Omental fat pad (tissue), 4 donors: Measurements from ENCODE around the gene PFDN1. TPM values are rescaled to one million over a fixed set of nuclear protein-coding genes. Genes with fewer than 3 reads are reported as not detected.

Experiments
- ATAC-seq: fragments of 150-250 bp; one replicate; pipeline ENCODE4 v1.9.1; 2016; ENCODE audit warnings: mild to moderate bottlenecking, moderate library complexity; ENCODE audit not compliant: low FRiP score
- DNase-seq: peaks from one replicate; pipeline ENCODE4 v3.0.0-alpha.2; 2019; ENCODE audit warnings: low spot score
- CTCF ChIP-seq, 3 donors: fragments of 450-650 bp; IDR thresholded peaks; one replicate each; pipeline ENCODE4 v1.5.1; 2016 to 2017; ENCODE audit warnings: antibody characterized with exemption in 3 of 3, mild to moderate bottlenecking in 3 of 3, moderate library complexity in 2 of 3
- total RNA-seq, 4 donors: library from RNA; depleted of rRNA; stranded (reverse); fragments of >200 nt; gene quantifications; one replicate each; pipeline ENCODE4 v1.1.0, GENCODE V29; 2016

Gene PFDN1
- total RNA-seq, 4 donors from 2014 or later = 54.1 to 110 (median 88.6) TPM

GRCh38 chr5:140224658-140225057 is 78.2 kb downstream of the PFDN1 start:
- no peak for TF ChIP-seq CTCF (IDR thresholded peaks at IDR 0.05)
- no peak for ATAC-seq
- DNase-seq = no peak

- no peak for TF ChIP-seq CTCF (IDR thresholded peaks at IDR 0.05)
- ATAC-seq = peak; percentile 35
Measured at GRCh38 chr5:140223567-140223966, 79.3 kb downstream of the PFDN1 start.

GRCh38 chr5:140222416-140222815 is 80.5 kb downstream of the PFDN1 start:
- no peak for ATAC-seq
- no peak for DNase-seq
- TF ChIP-seq CTCF (IDR thresholded peaks at IDR 0.05) = no peak

More at GRCh38 chr5:140223567-140223966, 79.3 kb downstream of the PFDN1 start:
- DNase-seq = no peak

- TF ChIP-seq CTCF (IDR thresholded peaks at IDR 0.05) = no peak
- DNase-seq (no peak), ATAC-seq (peak; percentile 48)
Measured at GRCh38 chr5:140221697-140222223, 81.1 kb downstream of the PFDN1 start.

- TF ChIP-seq CTCF (IDR thresholded peaks at IDR 0.05) = no peak
- DNase-seq (no peak), ATAC-seq (no peak)
Measured at GRCh38 chr5:140220698-140221064, 82.2 kb downstream of the PFDN1 start.

GRCh38 chr5:140220032-140220697 is 82.7 kb downstream of the PFDN1 start:
- DNase-seq (no peak), ATAC-seq (no peak)
- no peak for TF ChIP-seq CTCF (IDR thresholded peaks at IDR 0.05)
